SK-N-SH (cell line): Measurements from ENCODE around the gene CPLANE2.
"Not testable (repeated sequence)": the region's sequence is repeated elsewhere in the genome, so short reads cannot be mapped to it uniquely, and the experiment has no call there.

ENCODE experiments used
- EP300 ChIP-seq, 2 experiments: IDR thresholded peaks; 2 replicates each; pipeline versions ENCODE4 v1.4.0 to v1.6.1; 2012; ENCODE audit warnings: borderline replicate concordance in 1 of 2, low read depth in 1 of 2, low read length in 1 of 2
- GATA2 ChIP-seq: sonication (generic); formaldehyde crosslinking; IDR thresholded peaks from 2 replicates; pipeline ENCODE4 v1.5.0; 2020; ENCODE audit warnings: mild to moderate bottlenecking, missing genetic modification reagents
- JUND ChIP-seq: IDR thresholded peaks from 2 replicates; pipeline ENCODE4 v1.4.0; 2012
- POLR2AphosphoS5 ChIP-seq: IDR thresholded peaks from 2 replicates; pipeline ENCODE4 v1.6.1; 2012; ENCODE audit warnings: low read depth, low read length
- RFX5 ChIP-seq: IDR thresholded peaks from 2 replicates; pipeline ENCODE4 v1.6.1; 2012; ENCODE audit warnings: mild to moderate bottlenecking, improper control_type of control experiment, low read length
- SMC3 ChIP-seq: IDR thresholded peaks from 2 replicates; pipeline ENCODE4 v1.6.1; 2012; ENCODE audit warnings: low read depth, low read length, improper control_type of control experiment
- TCF12 ChIP-seq: IDR thresholded peaks from 2 replicates; pipeline ENCODE4 v1.4.0; 2012
- YY1 ChIP-seq: IDR thresholded peaks from 2 replicates; pipeline ENCODE4 v1.4.0; 2012; ENCODE audit warnings: low read depth, mild to moderate bottlenecking
- TF ChIP-seq, protein P1 (sequence below): fragments of 200-600 bp; sonication (generic); IDR thresholded peaks from 2 replicates; pipeline ENCODE4 v1.6.1; 2017; ENCODE audit warnings: antibody characterized with exemption, mild to moderate bottlenecking, moderate library complexity
- TF ChIP-seq, protein P2 (sequence below): IDR thresholded peaks from 2 replicates; pipeline ENCODE4 v1.4.0; 2012; ENCODE audit warnings: low read depth
- TF ChIP-seq, protein P3 (sequence below): IDR thresholded peaks from 2 replicates; pipeline ENCODE4 v1.6.1; 2012; ENCODE audit warnings: mild to moderate bottlenecking, low read depth, low read length, moderate library complexity

DNA sequence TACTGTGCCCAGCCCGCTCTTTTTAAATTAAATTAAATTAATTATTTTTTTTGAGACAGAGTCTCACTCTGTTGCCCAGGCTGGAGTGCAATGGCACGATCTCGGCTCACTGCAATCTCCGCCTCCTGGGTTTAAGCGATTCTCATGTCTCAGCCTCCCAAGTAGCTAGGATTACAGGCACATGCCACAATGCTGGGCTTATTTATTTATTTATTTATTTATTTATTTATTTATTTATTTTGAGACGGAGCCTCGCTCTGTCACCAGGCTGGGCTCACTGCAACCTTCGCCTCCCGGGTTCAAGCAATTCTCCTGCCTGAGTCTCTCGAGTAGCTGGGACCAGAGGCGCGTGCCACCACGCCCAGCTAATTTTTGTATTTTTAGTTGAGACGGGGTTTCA is 14.3 kb downstream of the CPLANE2 start:
- TF ChIP-seq, protein P1, sequence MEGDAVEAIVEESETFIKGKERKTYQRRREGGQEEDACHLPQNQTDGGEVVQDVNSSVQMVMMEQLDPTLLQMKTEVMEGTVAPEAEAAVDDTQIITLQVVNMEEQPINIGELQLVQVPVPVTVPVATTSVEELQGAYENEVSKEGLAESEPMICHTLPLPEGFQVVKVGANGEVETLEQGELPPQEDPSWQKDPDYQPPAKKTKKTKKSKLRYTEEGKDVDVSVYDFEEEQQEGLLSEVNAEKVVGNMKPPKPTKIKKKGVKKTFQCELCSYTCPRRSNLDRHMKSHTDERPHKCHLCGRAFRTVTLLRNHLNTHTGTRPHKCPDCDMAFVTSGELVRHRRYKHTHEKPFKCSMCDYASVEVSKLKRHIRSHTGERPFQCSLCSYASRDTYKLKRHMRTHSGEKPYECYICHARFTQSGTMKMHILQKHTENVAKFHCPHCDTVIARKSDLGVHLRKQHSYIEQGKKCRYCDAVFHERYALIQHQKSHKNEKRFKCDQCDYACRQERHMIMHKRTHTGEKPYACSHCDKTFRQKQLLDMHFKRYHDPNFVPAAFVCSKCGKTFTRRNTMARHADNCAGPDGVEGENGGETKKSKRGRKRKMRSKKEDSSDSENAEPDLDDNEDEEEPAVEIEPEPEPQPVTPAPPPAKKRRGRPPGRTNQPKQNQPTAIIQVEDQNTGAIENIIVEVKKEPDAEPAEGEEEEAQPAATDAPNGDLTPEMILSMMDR: not testable (repeated sequence)
- not testable (repeated sequence) for TF ChIP-seq SMC3; JUND; TCF12; YY1; RFX5; EP300 (IDR thresholded peaks at IDR 0.05; ENCODE audit: borderline replicate concordance in 1 of 2, low read depth in 1 of 2, low read length in 1 of 2); POLR2AphosphoS5; GATA2 (CRISPR knock-in tag)
- TF ChIP-seq, protein P2, sequence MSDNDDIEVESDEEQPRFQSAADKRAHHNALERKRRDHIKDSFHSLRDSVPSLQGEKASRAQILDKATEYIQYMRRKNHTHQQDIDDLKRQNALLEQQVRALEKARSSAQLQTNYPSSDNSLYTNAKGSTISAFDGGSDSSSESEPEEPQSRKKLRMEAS: not testable (repeated sequence)
- TF ChIP-seq, protein P3, sequence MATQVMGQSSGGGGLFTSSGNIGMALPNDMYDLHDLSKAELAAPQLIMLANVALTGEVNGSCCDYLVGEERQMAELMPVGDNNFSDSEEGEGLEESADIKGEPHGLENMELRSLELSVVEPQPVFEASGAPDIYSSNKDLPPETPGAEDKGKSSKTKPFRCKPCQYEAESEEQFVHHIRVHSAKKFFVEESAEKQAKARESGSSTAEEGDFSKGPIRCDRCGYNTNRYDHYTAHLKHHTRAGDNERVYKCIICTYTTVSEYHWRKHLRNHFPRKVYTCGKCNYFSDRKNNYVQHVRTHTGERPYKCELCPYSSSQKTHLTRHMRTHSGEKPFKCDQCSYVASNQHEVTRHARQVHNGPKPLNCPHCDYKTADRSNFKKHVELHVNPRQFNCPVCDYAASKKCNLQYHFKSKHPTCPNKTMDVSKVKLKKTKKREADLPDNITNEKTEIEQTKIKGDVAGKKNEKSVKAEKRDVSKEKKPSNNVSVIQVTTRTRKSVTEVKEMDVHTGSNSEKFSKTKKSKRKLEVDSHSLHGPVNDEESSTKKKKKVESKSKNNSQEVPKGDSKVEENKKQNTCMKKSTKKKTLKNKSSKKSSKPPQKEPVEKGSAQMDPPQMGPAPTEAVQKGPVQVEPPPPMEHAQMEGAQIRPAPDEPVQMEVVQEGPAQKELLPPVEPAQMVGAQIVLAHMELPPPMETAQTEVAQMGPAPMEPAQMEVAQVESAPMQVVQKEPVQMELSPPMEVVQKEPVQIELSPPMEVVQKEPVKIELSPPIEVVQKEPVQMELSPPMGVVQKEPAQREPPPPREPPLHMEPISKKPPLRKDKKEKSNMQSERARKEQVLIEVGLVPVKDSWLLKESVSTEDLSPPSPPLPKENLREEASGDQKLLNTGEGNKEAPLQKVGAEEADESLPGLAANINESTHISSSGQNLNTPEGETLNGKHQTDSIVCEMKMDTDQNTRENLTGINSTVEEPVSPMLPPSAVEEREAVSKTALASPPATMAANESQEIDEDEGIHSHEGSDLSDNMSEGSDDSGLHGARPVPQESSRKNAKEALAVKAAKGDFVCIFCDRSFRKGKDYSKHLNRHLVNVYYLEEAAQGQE: not testable (repeated sequence)
